ENCODE results near the gene RFC4. TPM values are rescaled to one million over a fixed set of nuclear protein-coding genes. Genes with fewer than 3 reads are reported as not detected.

Gene RFC4
- total and polyA plus RNA-seq, 9 of the 15 experiments (the other 6 are each of a cell fraction or from before 2014, with no cell fraction given), result 105 to 227 (median 180) TPM

DNA sequence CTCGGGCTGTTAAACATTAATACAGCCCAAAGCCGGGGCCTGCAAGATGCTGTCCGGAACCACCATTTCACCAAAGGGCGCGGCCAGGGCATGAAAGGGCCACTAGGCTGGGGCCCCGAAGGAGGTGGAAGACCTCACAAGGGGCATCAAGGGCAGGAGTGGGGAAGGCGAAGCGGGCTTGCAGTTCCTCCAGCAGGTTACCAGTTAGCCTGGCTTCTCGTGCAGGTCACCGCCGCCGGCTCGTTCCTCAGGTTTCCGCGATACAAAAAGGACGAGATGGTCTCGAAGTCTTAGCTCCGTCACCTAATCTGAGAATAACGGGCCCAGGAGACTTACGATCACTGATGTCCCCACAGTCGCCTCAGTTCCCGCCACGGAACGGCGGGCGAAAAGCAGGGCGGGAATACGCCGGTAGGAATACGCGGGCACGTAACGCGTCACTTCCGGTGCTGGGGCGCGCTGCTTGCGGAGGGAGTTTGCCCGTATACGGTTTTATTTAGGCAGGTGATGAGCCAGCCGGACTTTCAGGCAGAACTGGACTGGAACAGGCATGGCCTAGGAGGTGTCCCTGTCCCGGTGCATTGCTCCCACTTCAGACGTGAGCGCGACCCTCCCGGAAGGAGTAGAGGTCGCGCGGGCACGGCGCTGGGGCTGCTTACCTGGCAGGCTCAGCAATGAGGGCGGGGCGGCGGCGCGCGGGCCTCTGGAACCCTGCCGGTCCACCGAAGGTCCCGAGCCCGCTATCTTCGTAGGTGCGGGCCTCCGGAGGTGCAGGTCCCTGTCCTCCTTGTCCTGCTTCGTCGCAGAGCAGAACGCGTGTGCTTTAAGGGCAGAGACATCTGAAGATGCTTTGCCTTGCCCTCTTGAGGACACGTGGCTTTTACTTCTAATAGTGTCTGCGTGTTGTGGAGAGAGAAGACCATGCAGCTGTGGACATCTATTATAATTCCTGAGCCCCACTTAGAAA, at the start of gene RFC4 (continued):
- TF ChIP-seq, protein P1, sequence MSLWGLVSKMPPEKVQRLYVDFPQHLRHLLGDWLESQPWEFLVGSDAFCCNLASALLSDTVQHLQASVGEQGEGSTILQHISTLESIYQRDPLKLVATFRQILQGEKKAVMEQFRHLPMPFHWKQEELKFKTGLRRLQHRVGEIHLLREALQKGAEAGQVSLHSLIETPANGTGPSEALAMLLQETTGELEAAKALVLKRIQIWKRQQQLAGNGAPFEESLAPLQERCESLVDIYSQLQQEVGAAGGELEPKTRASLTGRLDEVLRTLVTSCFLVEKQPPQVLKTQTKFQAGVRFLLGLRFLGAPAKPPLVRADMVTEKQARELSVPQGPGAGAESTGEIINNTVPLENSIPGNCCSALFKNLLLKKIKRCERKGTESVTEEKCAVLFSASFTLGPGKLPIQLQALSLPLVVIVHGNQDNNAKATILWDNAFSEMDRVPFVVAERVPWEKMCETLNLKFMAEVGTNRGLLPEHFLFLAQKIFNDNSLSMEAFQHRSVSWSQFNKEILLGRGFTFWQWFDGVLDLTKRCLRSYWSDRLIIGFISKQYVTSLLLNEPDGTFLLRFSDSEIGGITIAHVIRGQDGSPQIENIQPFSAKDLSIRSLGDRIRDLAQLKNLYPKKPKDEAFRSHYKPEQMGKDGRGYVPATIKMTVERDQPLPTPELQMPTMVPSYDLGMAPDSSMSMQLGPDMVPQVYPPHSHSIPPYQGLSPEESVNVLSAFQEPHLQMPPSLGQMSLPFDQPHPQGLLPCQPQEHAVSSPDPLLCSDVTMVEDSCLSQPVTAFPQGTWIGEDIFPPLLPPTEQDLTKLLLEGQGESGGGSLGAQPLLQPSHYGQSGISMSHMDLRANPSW (CRISPR knock-in tag; IDR thresholded peaks at IDR 0.05), result peak; percentile 95; the same call in 1 of the 2 replicates
- TF ChIP-seq TAF1 (IDR thresholded peaks at IDR 0.05; ENCODE audit: control insufficient read depth, extremely low read depth, insufficient read depth, low read length, severe bottlenecking) (peak; percentile 91), KDM5B (IDR thresholded peaks at IDR 0.05; ENCODE audit: insufficient replicate concordance, low read depth, low read length) (peak; percentile 92), NCOA4 (IDR thresholded peaks at IDR 0.05; ENCODE audit: partially characterized antibody) (no peak), ERF (CRISPR knock-in tag; IDR thresholded peaks at IDR 0.05) (peak; percentile 15; the same call in 1 of the 2 replicates), ZNF12 (CRISPR knock-in tag; IDR thresholded peaks at IDR 0.05) (0 out of 2 replicates have a peak, but pooled peaks have one; percentile 16), CBX3 (IDR thresholded peaks at IDR 0.05; ENCODE audit: borderline replicate concordance in 1 of 2, low read length in 2 of 2) (peak in 1 of 2 experiments; percentile 12; a peak in 1 of 3 replicates), JUN (IDR thresholded peaks at IDR 0.05; ENCODE audit: borderline replicate concordance, low read depth, low read length) (0 out of 2 replicates have a peak, but pooled peaks have one; percentile 25), JUN (CRISPR knock-in tag; IDR thresholded peaks at IDR 0.05; ENCODE audit: borderline replicate concordance) (peak; percentile 53; the same call in 1 of the 2 replicates), MCM5 (IDR thresholded peaks at IDR 0.05; ENCODE audit: low read depth) (no peak), PCBP1 (IDR thresholded peaks at IDR 0.05; ENCODE audit: low read depth, low read length, poor library complexity, severe bottlenecking) (peak; percentile 6)
- TF ChIP-seq, protein P2, sequence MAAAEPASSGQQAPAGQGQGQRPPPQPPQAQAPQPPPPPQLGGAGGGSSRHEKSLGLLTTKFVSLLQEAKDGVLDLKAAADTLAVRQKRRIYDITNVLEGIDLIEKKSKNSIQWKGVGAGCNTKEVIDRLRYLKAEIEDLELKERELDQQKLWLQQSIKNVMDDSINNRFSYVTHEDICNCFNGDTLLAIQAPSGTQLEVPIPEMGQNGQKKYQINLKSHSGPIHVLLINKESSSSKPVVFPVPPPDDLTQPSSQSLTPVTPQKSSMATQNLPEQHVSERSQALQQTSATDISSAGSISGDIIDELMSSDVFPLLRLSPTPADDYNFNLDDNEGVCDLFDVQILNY (CRISPR knock-in tag; IDR thresholded peaks at IDR 0.05), result peak; percentile 59; the same call in 1 of the 2 replicates
- TF ChIP-seq, protein P3, sequence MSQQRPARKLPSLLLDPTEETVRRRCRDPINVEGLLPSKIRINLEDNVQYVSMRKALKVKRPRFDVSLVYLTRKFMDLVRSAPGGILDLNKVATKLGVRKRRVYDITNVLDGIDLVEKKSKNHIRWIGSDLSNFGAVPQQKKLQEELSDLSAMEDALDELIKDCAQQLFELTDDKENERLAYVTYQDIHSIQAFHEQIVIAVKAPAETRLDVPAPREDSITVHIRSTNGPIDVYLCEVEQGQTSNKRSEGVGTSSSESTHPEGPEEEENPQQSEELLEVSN (IDR thresholded peaks at IDR 0.05; ENCODE audit: borderline replicate concordance in 1 of 2, extremely low read depth in 1 of 2, insufficient read depth in 1 of 2, insufficient read length in 1 of 2, low read depth in 1 of 2, low read length in 1 of 2, poor library complexity in 1 of 2, severe bottlenecking in 1 of 2), result peak; percentile 95 to 96
- TF ChIP-seq, protein P4, sequence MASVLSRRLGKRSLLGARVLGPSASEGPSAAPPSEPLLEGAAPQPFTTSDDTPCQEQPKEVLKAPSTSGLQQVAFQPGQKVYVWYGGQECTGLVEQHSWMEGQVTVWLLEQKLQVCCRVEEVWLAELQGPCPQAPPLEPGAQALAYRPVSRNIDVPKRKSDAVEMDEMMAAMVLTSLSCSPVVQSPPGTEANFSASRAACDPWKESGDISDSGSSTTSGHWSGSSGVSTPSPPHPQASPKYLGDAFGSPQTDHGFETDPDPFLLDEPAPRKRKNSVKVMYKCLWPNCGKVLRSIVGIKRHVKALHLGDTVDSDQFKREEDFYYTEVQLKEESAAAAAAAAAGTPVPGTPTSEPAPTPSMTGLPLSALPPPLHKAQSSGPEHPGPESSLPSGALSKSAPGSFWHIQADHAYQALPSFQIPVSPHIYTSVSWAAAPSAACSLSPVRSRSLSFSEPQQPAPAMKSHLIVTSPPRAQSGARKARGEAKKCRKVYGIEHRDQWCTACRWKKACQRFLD (CRISPR knock-in tag; IDR thresholded peaks at IDR 0.05), result peak; percentile 73
- TF ChIP-seq, protein P5, sequence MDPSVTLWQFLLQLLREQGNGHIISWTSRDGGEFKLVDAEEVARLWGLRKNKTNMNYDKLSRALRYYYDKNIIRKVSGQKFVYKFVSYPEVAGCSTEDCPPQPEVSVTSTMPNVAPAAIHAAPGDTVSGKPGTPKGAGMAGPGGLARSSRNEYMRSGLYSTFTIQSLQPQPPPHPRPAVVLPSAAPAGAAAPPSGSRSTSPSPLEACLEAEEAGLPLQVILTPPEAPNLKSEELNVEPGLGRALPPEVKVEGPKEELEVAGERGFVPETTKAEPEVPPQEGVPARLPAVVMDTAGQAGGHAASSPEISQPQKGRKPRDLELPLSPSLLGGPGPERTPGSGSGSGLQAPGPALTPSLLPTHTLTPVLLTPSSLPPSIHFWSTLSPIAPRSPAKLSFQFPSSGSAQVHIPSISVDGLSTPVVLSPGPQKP (CRISPR knock-in tag; IDR thresholded peaks at IDR 0.05), result no peak

Measured in K562 (cell line).